ENCODE measurements around the gene EVX2.

- peak; percentile 92 for TF ChIP-seq CTCF (IDR thresholded peaks at IDR 0.05; ENCODE audit: insufficient read depth, low read depth, low read length)
- no peak for TF ChIP-seq EZH2 (IDR thresholded peaks at IDR 0.05; ENCODE audit: insufficient read depth, low read length)
Observed at GRCh38 chr2:176126929-176127773, 43.4 kb upstream of the EVX2 start.
